ENCODE measurements around the gene TBL1XR1. TPM values are rescaled to one million over a fixed set of nuclear protein-coding genes. Genes with fewer than 3 reads are reported as not detected.

The TBL1XR1 gene
- total RNA-seq, 1 experiment from 2014 or later: 127 TPM

- DNase-seq: no peak
- H3K9me3 ChIP-seq: no peaks in the 10 kb centered on the region
- no peaks in the 10 kb centered on the region for H3K27me3 Mint-ChIP-seq (ENCODE audit: insufficient read depth, unreplicated experiment)
- no peaks in the 10 kb centered on the region for H3K36me3 ChIP-seq (ENCODE audit: control insufficient read depth, insufficient read depth, low read length)
- ChIA-PET CTCF (no interaction called here), POLR2A (no interaction called here)
- no TSS peak for BruUV-seq (replicated peaks)
- TF ChIP-seq CTCF (IDR thresholded peaks at IDR 0.05; ENCODE audit: insufficient read depth in 1 of 2, low read depth in 1 of 2, low read length in 1 of 2, severe bottlenecking in 1 of 2, unreplicated experiment in 1 of 2): no peak
- H3K4me1 ChIP-seq: no peaks in the 10 kb centered on the region
- no peak overlapping the region for H3K27ac Mint-ChIP-seq (ENCODE audit: unreplicated experiment)
- H3K27me3 ChIP-seq (replicated peaks; ENCODE audit: control insufficient read depth, insufficient read depth, low read length): no peaks in the 10 kb centered on the region
- intact Hi-C loops (cut with micrococcal nuclease; ENCODE audit: unreplicated experiment): no loop called here
- H3K4me3 ChIP-seq (ENCODE audit: low read depth, low read length): no peak overlapping the region
- H3K4me1 Mint-ChIP-seq (ENCODE audit: low read depth, unreplicated experiment): no peaks in the 10 kb centered on the region
- peaks cover 5% of the 10 kb centered on the region for H3K36me3 Mint-ChIP-seq (ENCODE audit: insufficient read depth, unreplicated experiment)
- H3K4me3 Mint-ChIP-seq (ENCODE audit: unreplicated experiment): no peak overlapping the region
- H3K9me3 Mint-ChIP-seq (ENCODE audit: unreplicated experiment): no peaks in the 10 kb centered on the region
These were observed 24.5 kb upstream of the TBL1XR1 start for GRCh38 chr3:177221744-177222143.

- Histone ChIP-seq H3K4me1 (no peaks in the 10 kb centered on the region), H3K36me3 (ENCODE audit: control insufficient read depth, insufficient read depth, low read length) (no peaks in the 10 kb centered on the region), H3K9me3 (no peaks in the 10 kb centered on the region), H3K4me3 (ENCODE audit: low read depth, low read length) (no peak overlapping the region), H3K27me3 (replicated peaks; ENCODE audit: control insufficient read depth, insufficient read depth, low read length) (no peaks in the 10 kb centered on the region)
- H3K27me3 Mint-ChIP-seq (ENCODE audit: insufficient read depth, unreplicated experiment): no peaks in the 10 kb centered on the region
- no peaks in the 10 kb centered on the region for H3K4me1 Mint-ChIP-seq (ENCODE audit: low read depth, unreplicated experiment)
- no peaks in the 10 kb centered on the region for H3K9me3 Mint-ChIP-seq (ENCODE audit: unreplicated experiment)
- ChIA-PET CTCF (no interaction called here), POLR2A (no interaction called here)
- no peak overlapping the region for H3K27ac Mint-ChIP-seq (ENCODE audit: unreplicated experiment)
- no peak for DNase-seq
- peaks cover 5% of the 10 kb centered on the region for H3K36me3 Mint-ChIP-seq (ENCODE audit: insufficient read depth, unreplicated experiment)
- TF ChIP-seq CTCF (IDR thresholded peaks at IDR 0.05; ENCODE audit: insufficient read depth in 1 of 2, low read depth in 1 of 2, low read length in 1 of 2, severe bottlenecking in 1 of 2, unreplicated experiment in 1 of 2): no peak
- H3K4me3 Mint-ChIP-seq (ENCODE audit: unreplicated experiment): no peak overlapping the region
- intact Hi-C loops (cut with micrococcal nuclease; ENCODE audit: unreplicated experiment): no loop called here
- BruUV-seq (replicated peaks): no TSS peak
These were observed 23.1 kb upstream of the TBL1XR1 start for GRCh38 chr3:177220136-177220974.

- TF ChIP-seq CTCF (IDR thresholded peaks at IDR 0.05; ENCODE audit: insufficient read depth in 1 of 2, low read depth in 1 of 2, low read length in 1 of 2, severe bottlenecking in 1 of 2, unreplicated experiment in 1 of 2): no peak
- H3K4me1 Mint-ChIP-seq (ENCODE audit: low read depth, unreplicated experiment): peaks cover 12% of the 10 kb centered on the region
- peaks cover 4% of the 10 kb centered on the region for H3K36me3 Mint-ChIP-seq (ENCODE audit: insufficient read depth, unreplicated experiment)
- DNase-seq: no peak
- H3K4me3 ChIP-seq (ENCODE audit: low read depth, low read length): no peak overlapping the region
- H3K27ac Mint-ChIP-seq (ENCODE audit: unreplicated experiment): no peak overlapping the region
- H3K27me3 Mint-ChIP-seq (ENCODE audit: insufficient read depth, unreplicated experiment): no peaks in the 10 kb centered on the region
- intact Hi-C loops (cut with micrococcal nuclease; ENCODE audit: unreplicated experiment): no loop called here
- no peaks in the 10 kb centered on the region for H3K9me3 ChIP-seq
- no peak overlapping the region for H3K4me3 Mint-ChIP-seq (ENCODE audit: unreplicated experiment)
- ChIA-PET CTCF (no interaction called here), POLR2A (interaction anchor here (0.5 kb wide), 1 partner anchor 16 kb away, joined by 9 read pairs; no protein-coding TSS in a partner anchor)
- no TSS peak for BruUV-seq (replicated peaks)
- no peaks in the 10 kb centered on the region for H3K36me3 ChIP-seq (ENCODE audit: control insufficient read depth, insufficient read depth, low read length)
- no peaks in the 10 kb centered on the region for H3K27me3 ChIP-seq (replicated peaks; ENCODE audit: control insufficient read depth, insufficient read depth, low read length)
- H3K9me3 Mint-ChIP-seq (ENCODE audit: unreplicated experiment): no peaks in the 10 kb centered on the region
- peaks cover 17% of the 10 kb centered on the region for H3K4me1 ChIP-seq
These were observed 16.7 kb upstream of the TBL1XR1 start for GRCh38 chr3:177213801-177214535.
